HepG2 (cell line): ENCODE data around the gene DYDC2. TPM values are rescaled to one million over a fixed set of nuclear protein-coding genes. Genes with fewer than 3 reads are reported as not detected.

Source experiments
- CENPX ChIP-seq: sonication (generic); formaldehyde crosslinking; IDR thresholded peaks from 2 replicates; pipeline ENCODE4 v1.9.0; 2021; ENCODE audit warnings: mild to moderate bottlenecking, missing genetic modification reagents, moderate library complexity
- CREB1 ChIP-seq, 2 experiments: fragments of 450-650 bp in 1 of 2; IDR thresholded peaks; 2 replicates each; pipeline ENCODE4 v1.6.1; 2016 to 2017; ENCODE audit warnings: control low read depth in 1 of 2, mild to moderate bottlenecking in 1 of 2, missing compliant biosample characterization in 1 of 2, missing genetic modification characterization in 1 of 2
- DPF2 ChIP-seq: sonication (generic); formaldehyde crosslinking; IDR thresholded peaks from 2 replicates; pipeline ENCODE4 v1.4.0; 2020; ENCODE audit warnings: mild to moderate bottlenecking, low read depth, missing genetic modification reagents, borderline replicate concordance
- HMG20A ChIP-seq: IDR thresholded peaks from 2 replicates; pipeline ENCODE4 v1.6.1; 2016; ENCODE audit warnings: borderline replicate concordance
- KLF16 ChIP-seq, 2 experiments: sonication (generic) in 1 of 2; formaldehyde crosslinking in 1 of 2; IDR thresholded peaks; 2 replicates each; pipeline versions ENCODE4 v1.6.1 to v1.8.0; 2016 to 2023; ENCODE audit warnings: missing genetic modification reagents in 2 of 2, missing compliant biosample characterization in 1 of 2
- MLLT10 ChIP-seq: sonication (generic); formaldehyde crosslinking; IDR thresholded peaks from 2 replicates; pipeline ENCODE4 v1.4.0; 2020; ENCODE audit warnings: missing genetic modification reagents
- PLRG1 ChIP-seq: fragments of 450-650 bp; conservative IDR thresholded peaks from 2 replicates; pipeline ENCODE4 v1.6.1; 2016
- RFX1 ChIP-seq: fragments of 450-650 bp; IDR thresholded peaks from 2 replicates; pipeline ENCODE4 v1.6.1; 2017
- RFX5 ChIP-seq: IDR thresholded peaks from 2 replicates; pipeline ENCODE4 v1.6.1; 2011; ENCODE audit warnings: low read depth, low read length, improper control_type of control experiment
- SMARCE1 ChIP-seq: fragments of 450-650 bp; IDR thresholded peaks from 2 replicates; pipeline ENCODE4 v1.6.1; 2017; ENCODE audit warnings: borderline replicate concordance
- SNAPC2 ChIP-seq: sonication (generic); formaldehyde crosslinking; IDR thresholded peaks from 2 replicates; pipeline ENCODE4 v1.8.1; 2022; ENCODE audit warnings: mild to moderate bottlenecking, missing genetic modification reagents
- SP4 ChIP-seq: sonication (generic); formaldehyde crosslinking; IDR thresholded peaks from 2 replicates; pipeline ENCODE4 v1.8.1; 2023; ENCODE audit warnings: mild to moderate bottlenecking, missing genetic modification reagents
- TCF7L2 ChIP-seq: IDR thresholded peaks from 2 replicates; pipeline ENCODE4 v1.6.1; 2011; ENCODE audit warnings: mild to moderate bottlenecking, low read depth, low read length, moderate library complexity
- ZFP37 ChIP-seq: sonication (generic); formaldehyde crosslinking; IDR thresholded peaks from 2 replicates; pipeline ENCODE4 v1.4.0; 2020; ENCODE audit warnings: missing genetic modification reagents, borderline replicate concordance
- ZNF225 ChIP-seq: sonication (generic); formaldehyde crosslinking; IDR thresholded peaks from 2 replicates; pipeline ENCODE4 v1.4.0; 2020; ENCODE audit warnings: mild to moderate bottlenecking, missing genetic modification reagents
- ZNF232 ChIP-seq: sonication (generic); formaldehyde crosslinking; IDR thresholded peaks from 2 replicates; pipeline ENCODE4 v1.4.0; 2020; ENCODE audit warnings: missing genetic modification reagents, borderline replicate concordance
- ZNF451 ChIP-seq: sonication (generic); formaldehyde crosslinking; IDR thresholded peaks from 2 replicates; pipeline ENCODE4 v1.5.0; 2020; ENCODE audit warnings: mild to moderate bottlenecking, missing genetic modification reagents
- ZNF674 ChIP-seq: sonication (generic); formaldehyde crosslinking; IDR thresholded peaks from 2 replicates; pipeline ENCODE4 v1.5.0; 2020; ENCODE audit warnings: low read depth, mild to moderate bottlenecking, missing genetic modification reagents
- ZNF781 ChIP-seq: sonication (generic); formaldehyde crosslinking; IDR thresholded peaks from 2 replicates; pipeline ENCODE4 v1.5.1; 2020; ENCODE audit warnings: borderline replicate concordance, mild to moderate bottlenecking, missing genetic modification reagents; ENCODE audit errors: not compliant biosample characterization
- ZNF839 ChIP-seq: sonication (generic); formaldehyde crosslinking; IDR thresholded peaks from 2 replicates; pipeline ENCODE4 v1.4.0; 2020; ENCODE audit warnings: missing genetic modification reagents, mild to moderate bottlenecking, borderline replicate concordance
- ZSCAN21 ChIP-seq: sonication (generic); formaldehyde crosslinking; IDR thresholded peaks from 2 replicates; pipeline ENCODE4 v1.8.0; 2022; ENCODE audit warnings: mild to moderate bottlenecking, missing genetic modification reagents, moderate library complexity, borderline replicate concordance
- polyA plus RNA-seq, 8 experiments: library from polyadenylated mRNA; depleted of rRNA in 3 of 8; stranded (reverse) in 7 of 8; unstranded in 1 of 8; fragments of >200 nt; fragmentation: Illumina TruSeq in 4 of 8; extraction: Trizol in 4 of 8; gene quantifications; 2 replicates each; pipeline versions ENCODE4 v1.2.1 to v1.2.3, GENCODE V29; 2011 to 2016; ENCODE audit warnings: low read depth in 4 of 8, missing spikeins in 1 of 8, mixed read lengths in 1 of 8; ENCODE audit not compliant: insufficient read depth in 1 of 8
- total RNA-seq, 5 experiments: library from RNA; depleted of rRNA; stranded (reverse); fragments of >200 nt; fragmentation: Illumina TruSeq; extraction: Trizol; gene quantifications; 2 replicates each; pipeline ENCODE4 v1.2.3, GENCODE V29; 2016; ENCODE audit warnings: low read depth in 1 of 5
- TF ChIP-seq, protein P1 (sequence below): sonication (generic); formaldehyde crosslinking; IDR thresholded peaks from 2 replicates; pipeline ENCODE4 v1.5.0; 2020; ENCODE audit warnings: mild to moderate bottlenecking, missing genetic modification reagents
- TF ChIP-seq, protein P2 (sequence below): sonication (generic); formaldehyde crosslinking; IDR thresholded peaks from 2 replicates; pipeline ENCODE4 v1.5.1; 2020; ENCODE audit warnings: mild to moderate bottlenecking, missing genetic modification reagents, moderate library complexity
- TF ChIP-seq, protein P3 (sequence below): sonication (generic); formaldehyde crosslinking; IDR thresholded peaks from 2 replicates; pipeline ENCODE4 v1.4.0; 2020; ENCODE audit warnings: missing genetic modification reagents, mild to moderate bottlenecking, borderline replicate concordance
- TF ChIP-seq, protein P4 (sequence below): sonication (generic); formaldehyde crosslinking; IDR thresholded peaks from 2 replicates; pipeline ENCODE4 v1.4.0; 2020; ENCODE audit warnings: missing genetic modification reagents

DYDC2 gene
- total and polyA plus RNA-seq, 2 of the 13 experiments (the other 11 are each of a cell fraction or from before 2014, with no cell fraction given): 0.98 to 2.3 TPM

DNA sequence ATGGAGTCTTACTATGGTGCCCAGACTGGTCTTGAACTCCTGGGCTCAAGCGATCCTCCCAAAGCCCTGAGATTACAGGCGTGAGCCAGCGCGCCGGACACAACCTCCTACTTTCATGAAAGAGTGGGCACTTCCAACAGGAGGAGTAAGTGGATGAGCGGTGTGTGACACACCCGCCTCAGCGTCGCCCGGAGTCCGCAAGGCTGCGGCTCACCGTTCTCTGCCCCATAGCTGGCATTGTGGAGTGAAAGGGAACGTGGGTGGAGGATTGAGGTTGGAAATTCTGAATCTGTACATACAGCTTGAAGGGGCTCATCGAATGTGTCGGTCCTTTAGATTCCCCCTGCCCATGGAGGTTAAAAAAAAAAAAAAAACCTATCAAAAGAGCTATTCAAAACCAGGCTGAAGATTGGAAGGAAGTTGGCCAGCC is 51.2 kb downstream of the DYDC2 start (continued):
- TF ChIP-seq, protein P1, sequence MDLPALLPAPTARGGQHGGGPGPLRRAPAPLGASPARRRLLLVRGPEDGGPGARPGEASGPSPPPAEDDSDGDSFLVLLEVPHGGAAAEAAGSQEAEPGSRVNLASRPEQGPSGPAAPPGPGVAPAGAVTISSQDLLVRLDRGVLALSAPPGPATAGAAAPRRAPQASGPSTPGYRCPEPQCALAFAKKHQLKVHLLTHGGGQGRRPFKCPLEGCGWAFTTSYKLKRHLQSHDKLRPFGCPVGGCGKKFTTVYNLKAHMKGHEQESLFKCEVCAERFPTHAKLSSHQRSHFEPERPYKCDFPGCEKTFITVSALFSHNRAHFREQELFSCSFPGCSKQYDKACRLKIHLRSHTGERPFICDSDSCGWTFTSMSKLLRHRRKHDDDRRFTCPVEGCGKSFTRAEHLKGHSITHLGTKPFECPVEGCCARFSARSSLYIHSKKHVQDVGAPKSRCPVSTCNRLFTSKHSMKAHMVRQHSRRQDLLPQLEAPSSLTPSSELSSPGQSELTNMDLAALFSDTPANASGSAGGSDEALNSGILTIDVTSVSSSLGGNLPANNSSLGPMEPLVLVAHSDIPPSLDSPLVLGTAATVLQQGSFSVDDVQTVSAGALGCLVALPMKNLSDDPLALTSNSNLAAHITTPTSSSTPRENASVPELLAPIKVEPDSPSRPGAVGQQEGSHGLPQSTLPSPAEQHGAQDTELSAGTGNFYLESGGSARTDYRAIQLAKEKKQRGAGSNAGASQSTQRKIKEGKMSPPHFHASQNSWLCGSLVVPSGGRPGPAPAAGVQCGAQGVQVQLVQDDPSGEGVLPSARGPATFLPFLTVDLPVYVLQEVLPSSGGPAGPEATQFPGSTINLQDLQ: no peak
- TF ChIP-seq DPF2 (CRISPR knock-in tag) (0 out of 2 replicates have a peak, but pooled peaks have one; percentile 30), ZNF451 (CRISPR knock-in tag) (0 out of 2 replicates have a peak, but pooled peaks have one; percentile 10), RFX1 (no peak), ZNF781 (peak; percentile 9), CENPX (no peak), SP4 (CRISPR knock-in tag) (no peak), SNAPC2 (CRISPR knock-in tag) (no peak), RFX5 (no peak), CREB1 (IDR thresholded peaks at IDR 0.05) (no peak), CREB1 (CRISPR knock-in tag; IDR thresholded peaks at IDR 0.05) (no peak), ZNF839 (CRISPR knock-in tag) (no peak; the same call in 1 of the 2 replicates), ZSCAN21 (CRISPR knock-in tag) (no peak), MLLT10 (no peak), ZNF225 (CRISPR knock-in tag) (no peak), SMARCE1 (no peak), TCF7L2 (no peak), HMG20A (CRISPR knock-in tag) (no peak), ZNF674 (CRISPR knock-in tag) (no peak), ZFP37 (CRISPR knock-in tag) (no peak), ZNF232 (CRISPR knock-in tag) (no peak), KLF16 (CRISPR knock-in tag; IDR thresholded peaks at IDR 0.05) (no peak), PLRG1 (no peak)
- TF ChIP-seq, protein P2, sequence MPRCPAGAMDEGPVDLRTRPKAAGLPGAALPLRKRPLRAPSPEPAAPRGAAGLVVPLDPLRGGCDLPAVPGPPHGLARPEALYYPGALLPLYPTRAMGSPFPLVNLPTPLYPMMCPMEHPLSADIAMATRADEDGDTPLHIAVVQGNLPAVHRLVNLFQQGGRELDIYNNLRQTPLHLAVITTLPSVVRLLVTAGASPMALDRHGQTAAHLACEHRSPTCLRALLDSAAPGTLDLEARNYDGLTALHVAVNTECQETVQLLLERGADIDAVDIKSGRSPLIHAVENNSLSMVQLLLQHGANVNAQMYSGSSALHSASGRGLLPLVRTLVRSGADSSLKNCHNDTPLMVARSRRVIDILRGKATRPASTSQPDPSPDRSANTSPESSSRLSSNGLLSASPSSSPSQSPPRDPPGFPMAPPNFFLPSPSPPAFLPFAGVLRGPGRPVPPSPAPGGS (CRISPR knock-in tag): no peak
- TF ChIP-seq, protein P3, sequence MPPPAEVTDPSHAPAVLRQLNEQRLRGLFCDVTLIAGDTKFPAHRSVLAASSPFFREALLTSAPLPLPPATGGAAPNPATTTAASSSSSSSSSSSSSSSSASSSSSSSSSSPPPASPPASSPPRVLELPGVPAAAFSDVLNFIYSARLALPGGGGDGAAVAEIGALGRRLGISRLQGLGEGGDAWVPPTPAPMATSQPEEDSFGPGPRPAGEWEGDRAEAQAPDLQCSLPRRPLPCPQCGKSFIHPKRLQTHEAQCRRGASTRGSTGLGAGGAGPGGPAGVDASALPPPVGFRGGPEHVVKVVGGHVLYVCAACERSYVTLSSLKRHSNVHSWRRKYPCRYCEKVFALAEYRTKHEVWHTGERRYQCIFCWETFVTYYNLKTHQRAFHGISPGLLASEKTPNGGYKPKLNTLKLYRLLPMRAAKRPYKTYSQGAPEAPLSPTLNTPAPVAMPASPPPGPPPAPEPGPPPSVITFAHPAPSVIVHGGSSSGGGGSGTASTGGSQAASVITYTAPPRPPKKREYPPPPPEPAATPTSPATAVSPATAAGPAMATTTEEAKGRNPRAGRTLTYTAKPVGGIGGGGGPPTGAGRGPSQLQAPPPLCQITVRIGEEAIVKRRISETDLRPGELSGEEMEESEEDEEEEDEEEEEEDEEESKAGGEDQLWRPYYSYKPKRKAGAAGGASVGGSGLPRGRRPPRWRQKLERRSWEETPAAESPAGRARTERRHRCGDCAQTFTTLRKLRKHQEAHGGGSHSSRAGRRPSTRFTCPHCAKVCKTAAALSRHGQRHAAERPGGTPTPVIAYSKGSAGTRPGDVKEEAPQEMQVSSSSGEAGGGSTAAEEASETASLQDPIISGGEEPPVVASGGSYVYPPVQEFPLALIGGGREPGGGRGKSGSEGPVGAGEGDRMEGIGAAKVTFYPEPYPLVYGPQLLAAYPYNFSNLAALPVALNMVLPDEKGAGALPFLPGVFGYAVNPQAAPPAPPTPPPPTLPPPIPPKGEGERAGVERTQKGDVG: no peak
- TF ChIP-seq, protein P4, sequence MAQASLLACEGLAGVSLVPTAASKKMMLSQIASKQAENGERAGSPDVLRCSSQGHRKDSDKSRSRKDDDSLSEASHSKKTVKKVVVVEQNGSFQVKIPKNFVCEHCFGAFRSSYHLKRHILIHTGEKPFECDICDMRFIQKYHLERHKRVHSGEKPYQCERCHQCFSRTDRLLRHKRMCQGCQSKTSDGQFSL: no peak
